NK-92 treated with Interleukin-12 subunit alpha and Interleukin-12 subunit beta, amount 100 ng/mL, for 24 hours (cell line): ENCODE measurements around the gene LRRC9.
A peak's percentile ranks its signal among the peaks of the same experiment; 100 is the strongest.
"Not testable (repeated sequence)": the region's sequence is repeated elsewhere in the genome, so short reads cannot be mapped to it uniquely, and the experiment has no call there.

Experiments used
- DNase-seq: peaks from one replicate; lab custom pipeline; 2025; lab: John Stamatoyannopoulos, UW

Gene LRRC9

DNA sequence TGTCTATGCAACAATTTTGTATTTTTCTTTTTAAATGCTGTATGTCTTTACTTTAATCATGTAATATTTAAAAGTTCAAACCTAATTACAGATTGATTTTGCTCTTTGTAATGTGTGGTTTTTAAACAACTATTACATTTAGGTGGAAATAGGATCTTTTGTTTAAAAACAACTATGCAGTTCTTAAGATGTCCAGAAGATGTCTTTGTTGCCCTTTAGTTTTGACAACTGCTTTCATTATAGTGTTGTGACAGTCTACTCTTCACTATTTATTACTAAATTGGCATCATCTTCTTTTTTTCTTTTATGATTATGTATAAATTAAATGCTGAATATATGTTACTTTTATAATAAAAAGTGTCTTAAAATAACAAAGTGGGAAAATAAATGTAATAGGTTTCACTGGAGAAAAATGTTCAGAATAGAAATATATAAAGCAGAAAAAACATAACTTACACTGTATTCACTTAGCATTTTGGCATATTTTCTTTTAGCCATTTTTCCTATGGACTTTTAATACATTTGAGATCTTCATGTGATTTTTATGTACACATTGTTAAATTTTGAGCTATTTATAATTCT, 144.6 kb downstream of the LRRC9 start:
- DNase-seq: no peak

DNA sequence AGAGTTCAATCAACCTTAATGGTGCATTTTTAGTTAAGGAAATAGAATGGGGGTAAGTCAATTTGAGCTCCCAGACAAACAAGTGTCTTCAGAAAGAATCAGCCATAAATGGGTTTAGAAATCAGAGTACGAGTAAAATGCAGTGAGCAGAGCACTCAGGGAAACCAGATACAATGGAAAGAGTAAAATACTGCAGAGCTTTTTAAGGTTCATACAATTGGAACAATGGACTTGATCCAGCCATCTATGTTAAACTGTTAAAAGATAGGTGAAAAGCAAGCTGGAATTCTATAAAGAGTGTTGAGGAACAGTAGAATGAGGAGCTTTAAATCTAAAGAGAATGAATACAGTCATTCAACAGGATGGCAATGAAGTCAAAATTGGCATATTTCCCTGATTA, 147.9 kb downstream of the LRRC9 start:
- no peak for DNase-seq

- no peak for DNase-seq
Measured at GRCh38 chr14:60079723-60080122, 159.8 kb downstream of the LRRC9 start.

GRCh38 chr14:60085085-60085484, 165.1 kb downstream of the LRRC9 start:
- no peak for DNase-seq

GRCh38 chr14:60085693-60086092, 165.7 kb downstream of the LRRC9 start:
- DNase-seq: no peak

DNA sequence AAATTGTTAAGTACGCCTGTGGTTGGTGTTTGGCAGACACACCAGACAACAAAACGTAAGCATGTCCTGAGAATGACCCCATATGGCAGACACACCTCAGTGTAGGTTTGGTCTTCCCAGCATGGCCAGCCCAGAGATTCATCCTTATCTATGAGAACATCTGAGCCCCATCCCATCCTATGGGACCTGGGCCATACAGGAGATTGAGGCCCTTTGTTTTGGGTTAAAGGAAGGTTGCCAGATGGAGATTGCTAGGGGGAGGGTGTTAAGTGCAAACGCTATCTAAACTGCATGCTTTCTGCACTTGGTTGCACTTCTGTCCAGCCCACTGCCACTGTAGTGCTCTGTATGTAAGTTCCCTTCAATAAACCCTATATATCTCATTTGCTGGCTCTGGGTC, 167.7 kb downstream of the LRRC9 start:
- no peak for DNase-seq

- DNase-seq: no peak
Measured at GRCh38 chr14:60089221-60089620, 169.3 kb downstream of the LRRC9 start.

DNA sequence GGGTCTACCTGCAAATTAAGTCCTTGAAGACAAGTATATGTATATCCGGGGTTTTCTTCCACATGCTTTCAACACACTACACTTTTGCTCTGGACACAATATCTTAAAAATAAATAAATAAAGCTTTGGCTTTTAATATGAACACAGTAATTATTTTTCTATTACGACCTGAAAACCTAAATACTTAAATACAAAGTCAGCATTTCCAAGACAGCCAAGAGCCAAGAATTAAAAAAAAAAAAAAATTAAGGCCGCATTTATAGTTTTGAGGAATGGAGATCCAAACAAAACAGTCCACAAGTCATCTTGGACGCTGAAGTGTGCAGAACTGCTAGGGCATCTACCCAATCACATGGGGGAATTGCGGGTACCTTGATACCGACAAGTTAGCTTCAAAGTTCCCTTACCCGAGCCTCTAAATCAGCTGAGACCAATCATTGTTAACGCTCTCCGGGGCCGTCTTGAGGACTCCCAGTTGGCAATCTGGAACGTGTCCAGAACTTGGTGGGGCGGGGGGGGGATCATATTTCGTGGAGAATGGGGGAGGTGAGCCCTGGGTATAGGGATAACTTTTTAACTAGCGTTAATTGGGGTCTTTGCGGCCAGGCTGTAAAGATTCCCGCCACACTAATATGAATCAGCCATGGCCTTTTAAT, 171.0 kb downstream of the LRRC9 start:
- DNase-seq: no peak

GRCh38 chr14:60091550-60092525, 171.9 kb downstream of the LRRC9 start, which contains the start of gene PCNX4:
Gene PCNX4 (plus strand): TSS chr14:60091923. CDS start chr14:60107639, 15,716 bp downstream.
- peak; percentile 92 for DNase-seq

DNA sequence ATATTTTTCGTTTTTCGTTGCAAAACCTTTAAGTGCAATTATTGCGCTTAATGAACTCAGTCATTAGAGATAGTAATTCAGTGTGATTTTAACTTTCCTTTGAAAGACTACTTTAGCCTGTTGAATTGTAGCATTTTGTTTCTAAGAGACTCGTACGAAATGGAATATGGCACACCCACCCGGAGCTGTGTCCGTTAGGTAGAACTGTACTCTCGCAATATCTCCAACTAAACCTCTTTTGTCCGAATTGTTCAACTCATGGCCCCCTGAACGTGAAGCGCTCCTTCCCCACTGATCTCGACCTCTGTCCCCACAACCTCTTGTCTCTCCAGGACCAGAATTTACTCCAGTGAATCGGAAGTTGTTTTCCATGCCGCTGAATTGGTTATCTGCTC, 172.6 kb downstream of the LRRC9 start:
- DNase-seq: no peak

DNA sequence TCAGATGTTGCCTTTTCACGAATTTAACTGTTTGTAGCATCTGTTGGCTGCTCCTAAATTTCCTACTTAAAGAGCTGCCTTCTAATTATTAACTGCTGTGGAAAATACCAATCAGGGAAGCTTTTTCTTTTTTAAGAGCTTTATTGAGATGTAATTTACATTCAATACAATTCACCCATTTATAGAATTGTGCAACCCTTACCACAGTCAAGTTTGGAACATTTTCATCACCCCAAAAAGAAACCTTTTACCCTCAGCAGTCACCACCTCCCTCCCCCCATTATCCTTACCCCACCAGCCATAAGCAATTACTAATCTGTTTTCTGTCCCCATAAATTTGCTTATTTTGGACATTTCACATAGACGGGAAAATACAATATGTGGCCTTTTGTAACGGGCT, 173.1 kb downstream of the LRRC9 start:
- DNase-seq: no peak

GRCh38 chr14:60093606-60094005, 173.7 kb downstream of the LRRC9 start:
- DNase-seq: no peak

DNA sequence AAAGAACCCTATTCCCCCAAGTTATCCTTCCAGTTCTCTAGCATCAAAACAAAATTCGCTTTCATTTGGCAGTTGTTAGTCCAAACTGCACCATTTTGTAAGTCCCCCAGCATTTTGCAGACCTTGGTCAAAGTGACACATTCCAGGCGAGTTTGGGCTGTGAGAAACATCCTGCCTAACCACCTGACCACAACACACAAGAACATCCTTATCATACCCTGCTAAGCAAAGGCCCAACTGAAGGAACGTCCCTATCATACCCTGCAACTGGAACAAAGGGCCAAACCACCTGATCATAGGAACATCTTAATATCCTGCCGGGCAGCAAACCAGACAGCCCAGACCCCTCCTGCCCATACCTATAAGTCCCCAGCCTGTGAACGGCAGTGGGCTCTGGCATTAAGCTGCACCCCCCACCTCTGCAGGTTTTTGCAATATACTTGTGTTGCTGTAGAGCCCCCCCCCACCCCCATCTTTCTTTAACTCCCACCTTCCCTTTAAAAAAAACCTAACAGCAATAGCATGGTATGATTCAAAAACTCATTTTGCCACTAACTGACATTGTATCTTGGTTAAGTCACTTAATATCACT, 174.5 kb downstream of the LRRC9 start:
- peak; percentile 43 for DNase-seq

- DNase-seq: no peak
Measured at GRCh38 chr14:60095231-60095630, 175.3 kb downstream of the LRRC9 start.

- no peak for DNase-seq
Measured at GRCh38 chr14:60095781-60096450, 176.0 kb downstream of the LRRC9 start.

- no peak for DNase-seq
Measured at GRCh38 chr14:60097974-60098373, 178.0 kb downstream of the LRRC9 start.

GRCh38 chr14:60099855-60100254, 179.9 kb downstream of the LRRC9 start:
- not testable (repeated sequence) for DNase-seq

DNA sequence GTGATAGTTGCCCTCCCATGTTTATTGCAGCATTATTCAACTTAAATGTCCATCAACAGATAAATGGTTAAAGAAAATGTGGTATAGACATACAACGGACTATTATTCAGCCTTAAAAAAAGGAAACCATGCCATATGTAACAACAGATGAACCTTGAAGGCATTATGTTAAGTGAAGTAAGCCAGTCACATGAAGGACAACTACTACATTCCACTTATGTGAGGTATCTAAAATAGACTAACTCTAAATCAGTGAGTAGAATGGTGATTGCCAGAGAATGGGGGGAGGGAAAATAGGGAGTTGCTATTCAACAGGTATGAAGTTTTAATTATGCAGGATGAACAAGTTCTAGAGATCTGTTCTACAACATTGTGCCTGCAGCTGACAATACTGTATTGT, 181.8 kb downstream of the LRRC9 start:
- DNase-seq: no peak

GRCh38 chr14:60102389-60102788, 182.4 kb downstream of the LRRC9 start:
- DNase-seq: no peak

- no peak for DNase-seq
Measured at GRCh38 chr14:60106339-60106738, 186.4 kb downstream of the LRRC9 start.

GRCh38 chr14:60107477-60107876, 187.5 kb downstream of the LRRC9 start:
- no peak for DNase-seq

- no peak for DNase-seq
Measured at GRCh38 chr14:60111732-60112131, 191.8 kb downstream of the LRRC9 start.
